ENCODE results near the gene HSD17B4.
"Not testable (repeated sequence)": the region's sequence is repeated elsewhere in the genome, so short reads cannot be mapped to it uniquely, and the experiment has no call there.

HSD17B4 gene

DNA sequence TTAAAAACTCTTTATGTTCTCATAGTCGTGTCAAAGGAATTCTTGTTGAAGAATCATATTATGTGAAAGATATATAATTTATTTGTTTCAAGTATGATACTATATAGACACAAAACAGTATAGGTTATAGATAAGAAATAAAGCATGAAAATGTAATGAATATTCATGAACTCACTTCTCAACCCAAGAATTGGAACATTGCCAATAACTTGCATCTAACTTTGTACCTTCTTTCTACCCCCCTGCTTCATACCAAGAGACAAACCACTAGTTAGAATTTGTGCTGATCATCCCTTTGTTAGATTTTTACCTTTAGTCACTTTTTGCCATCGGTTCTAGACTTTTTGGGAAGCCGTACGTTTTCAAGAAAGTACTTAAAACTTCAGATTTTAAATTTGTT, 32.6 kb downstream of the HSD17B4 start:
- no peak for DNase-seq

DNA sequence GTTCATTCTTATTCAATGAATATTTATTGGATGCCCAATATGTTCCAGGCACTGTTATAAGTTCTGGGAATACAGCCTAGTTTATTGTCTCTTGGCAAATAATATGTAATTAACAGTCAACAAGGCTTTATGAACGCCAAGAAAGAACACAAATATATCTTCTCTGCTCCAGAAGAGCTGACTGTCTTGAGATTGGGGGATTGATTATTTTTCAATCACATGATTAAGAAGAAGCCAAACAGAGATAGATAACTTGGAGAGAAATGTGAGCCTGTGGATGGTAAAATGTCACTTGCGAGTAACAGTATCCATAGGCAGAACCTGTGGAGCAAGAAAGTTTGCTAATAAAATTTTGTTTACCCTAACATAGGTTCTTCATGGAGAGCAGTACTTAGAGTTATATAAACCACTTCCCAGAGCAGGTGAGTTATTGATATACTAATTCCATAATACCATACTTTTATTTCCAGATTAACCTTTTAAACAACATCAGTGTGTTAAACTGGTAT, 49.4 kb downstream of the HSD17B4 start:
- DNase-seq: no peak

DNA sequence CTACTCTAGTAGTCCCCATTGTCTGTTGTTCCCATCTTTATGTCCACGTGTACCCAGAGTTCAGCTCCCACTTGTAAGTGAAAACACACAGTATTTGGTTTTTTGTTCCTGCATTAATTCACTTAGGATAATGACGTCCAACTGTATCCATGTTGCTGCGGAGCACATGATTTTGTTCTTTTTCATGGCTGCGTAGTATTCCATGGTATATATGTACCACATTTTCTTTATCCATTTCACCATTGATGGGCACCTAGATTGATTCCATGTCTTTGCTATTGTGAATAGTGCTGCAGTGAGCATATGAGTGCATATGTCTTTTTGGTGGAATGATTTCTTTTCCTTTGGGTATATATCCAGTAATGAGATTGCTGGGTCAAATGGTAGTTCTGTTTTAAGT, 51.6 kb downstream of the HSD17B4 start:
- not testable (repeated sequence) for DNase-seq

DNA sequence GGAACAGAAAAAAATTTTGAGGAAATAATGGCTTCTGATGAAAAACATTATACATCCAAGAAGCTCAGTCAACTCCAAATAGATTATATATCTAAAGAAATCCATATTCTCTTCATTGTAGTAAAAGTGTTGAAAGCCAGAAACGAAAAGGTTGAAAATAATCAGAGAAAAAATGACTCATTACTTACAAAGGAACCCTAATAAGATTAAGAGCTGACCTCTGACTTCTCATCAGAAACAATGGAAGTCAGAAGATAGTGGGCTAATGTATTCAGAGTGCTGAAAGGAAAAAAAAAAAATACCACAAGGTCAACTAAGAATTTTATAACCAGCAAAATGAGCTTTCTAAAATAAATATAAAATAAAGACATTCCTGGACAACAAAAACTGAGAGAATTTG, 60.0 kb downstream of the HSD17B4 start:
- no peak for DNase-seq

DNA sequence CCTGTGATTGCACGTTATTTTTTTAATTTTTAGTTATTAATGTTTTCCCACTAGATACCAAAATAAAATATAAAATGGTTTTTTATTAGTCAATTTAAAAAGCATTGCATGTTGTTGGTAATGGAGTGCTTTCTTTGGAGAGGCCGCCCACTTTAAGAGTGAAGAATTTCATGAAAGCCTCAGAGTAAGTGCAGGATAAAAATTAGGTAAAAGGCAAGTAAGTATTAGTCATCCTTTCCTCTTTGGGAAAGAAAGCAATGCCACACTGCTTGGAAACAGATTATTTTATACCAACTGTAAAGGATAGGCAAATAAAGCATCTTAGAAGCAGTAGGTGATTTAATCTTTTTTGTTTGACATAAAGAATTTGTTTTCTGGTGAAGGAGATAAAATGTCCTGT, 62.9 kb downstream of the HSD17B4 start:
- no peak for DNase-seq

DNA sequence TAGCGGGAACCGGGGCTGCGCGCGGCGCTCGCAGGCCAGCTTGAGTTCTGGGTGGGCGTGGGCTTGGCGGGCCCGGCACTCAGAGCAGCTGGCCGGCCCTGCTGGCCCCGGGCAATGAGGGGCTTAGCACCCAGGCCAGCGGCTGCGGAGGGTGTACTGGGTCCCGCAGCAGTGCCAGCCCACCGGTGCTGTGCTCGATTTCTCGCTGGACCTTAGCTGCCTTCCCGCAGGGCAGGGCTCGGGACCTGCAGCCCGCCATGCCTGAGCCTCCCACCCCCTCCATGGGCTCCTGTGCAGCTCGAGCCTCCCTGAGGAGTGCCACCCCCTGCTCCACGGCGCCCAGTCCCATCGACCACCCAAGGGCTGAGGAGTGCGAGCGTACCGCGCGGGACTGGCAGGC, 64.8 kb downstream of the HSD17B4 start:
- not testable (repeated sequence) for DNase-seq

DNA sequence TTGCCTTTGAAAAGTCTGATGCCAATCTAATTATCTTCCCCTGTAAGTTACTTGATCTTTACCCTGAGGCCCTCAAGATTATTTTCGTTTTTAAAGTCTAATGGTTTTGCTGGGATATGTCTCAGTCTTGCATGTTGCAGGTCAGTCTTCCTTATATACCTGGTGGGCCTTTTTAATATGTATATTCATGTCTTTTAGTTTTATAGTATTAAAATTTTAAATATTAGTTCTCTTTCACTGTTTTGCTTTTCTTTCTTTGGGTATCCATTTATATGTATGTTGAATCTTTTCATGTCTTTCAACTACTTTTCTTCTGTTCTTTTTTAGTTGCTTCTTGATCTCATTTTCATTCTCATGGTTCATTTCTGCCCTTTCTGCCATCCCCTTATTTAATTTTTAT, 68.9 kb downstream of the HSD17B4 start:
- DNase-seq: no peak

DNA sequence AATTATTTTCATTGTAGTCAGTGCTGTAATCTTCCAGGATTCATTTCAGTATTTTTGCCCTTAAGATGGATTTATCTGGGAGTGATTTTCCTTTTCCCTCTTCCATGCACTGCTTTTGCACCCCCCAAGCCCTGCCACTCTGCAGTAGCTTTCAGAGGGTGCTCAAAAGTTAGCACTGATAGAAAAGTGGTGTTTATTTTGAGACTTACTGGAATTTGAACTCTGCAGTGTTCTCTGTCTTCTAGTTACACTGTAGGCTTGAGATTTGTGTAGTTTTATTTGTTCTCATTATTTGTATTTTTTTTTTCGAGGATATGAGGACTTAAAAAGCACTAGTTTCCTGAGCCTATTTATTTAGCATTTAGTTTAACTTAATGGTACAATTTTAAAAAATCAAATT, 70.5 kb downstream of the HSD17B4 start:
- DNase-seq: no peak

DNA sequence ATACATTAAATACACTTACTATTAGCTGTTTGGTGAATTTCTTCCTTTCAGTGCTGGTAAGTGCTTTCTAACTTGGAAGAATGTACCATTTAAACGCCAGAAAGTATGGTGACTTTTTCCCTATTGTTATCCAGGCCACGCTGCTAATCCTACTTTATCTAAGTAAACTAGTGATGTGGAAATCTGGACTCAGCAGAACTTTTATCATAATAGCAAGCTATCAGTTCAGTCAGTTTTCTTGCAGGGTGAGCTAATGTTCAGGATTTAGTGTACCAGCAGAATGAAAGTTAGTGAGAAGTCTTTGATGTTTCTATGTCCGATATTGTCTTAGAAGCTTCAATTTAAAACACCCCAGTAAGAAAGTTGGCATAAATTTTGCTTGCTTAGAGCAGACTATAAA, 72.2 kb downstream of the HSD17B4 start:
- DNase-seq: no peak

DNA sequence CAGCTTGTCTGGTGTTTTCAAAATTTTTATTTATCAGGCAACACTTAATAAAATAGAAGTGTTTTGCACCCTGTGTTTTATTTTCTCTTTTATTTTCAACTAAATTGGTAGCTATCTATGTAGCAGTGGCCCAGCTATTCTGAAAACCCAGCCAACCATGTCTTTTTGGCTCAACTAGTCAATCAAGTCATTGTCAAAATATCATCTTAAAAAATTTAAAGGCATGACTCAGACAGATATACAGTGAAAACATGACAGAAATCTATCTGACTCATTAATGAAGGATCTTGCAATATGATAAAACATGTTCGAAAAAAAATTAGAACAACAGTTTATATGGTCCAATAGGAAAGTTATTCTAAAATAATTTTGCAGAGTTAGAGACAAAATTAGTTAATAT, 75.1 kb downstream of the HSD17B4 start:
- no peak for DNase-seq

DNA sequence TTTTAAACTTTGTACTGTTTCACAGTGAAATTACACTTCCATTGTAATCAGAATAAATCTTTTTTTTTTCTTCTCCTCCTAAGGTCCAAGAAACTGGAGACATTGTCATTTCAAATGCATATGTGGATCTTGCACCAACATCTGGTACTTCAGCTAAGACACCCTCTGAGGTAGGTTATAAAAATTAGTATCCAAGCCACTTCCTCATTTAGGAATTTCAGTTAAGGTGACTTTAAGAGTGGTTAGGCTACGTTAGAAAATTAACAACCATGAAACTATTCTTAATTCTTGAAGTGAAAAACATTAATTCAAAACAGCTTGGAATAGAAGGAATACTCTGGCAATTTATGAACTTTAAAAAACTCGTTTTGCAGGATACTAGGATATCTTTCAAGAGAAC, 77.5 kb downstream of the HSD17B4 start:
- DNase-seq: no peak

DNA sequence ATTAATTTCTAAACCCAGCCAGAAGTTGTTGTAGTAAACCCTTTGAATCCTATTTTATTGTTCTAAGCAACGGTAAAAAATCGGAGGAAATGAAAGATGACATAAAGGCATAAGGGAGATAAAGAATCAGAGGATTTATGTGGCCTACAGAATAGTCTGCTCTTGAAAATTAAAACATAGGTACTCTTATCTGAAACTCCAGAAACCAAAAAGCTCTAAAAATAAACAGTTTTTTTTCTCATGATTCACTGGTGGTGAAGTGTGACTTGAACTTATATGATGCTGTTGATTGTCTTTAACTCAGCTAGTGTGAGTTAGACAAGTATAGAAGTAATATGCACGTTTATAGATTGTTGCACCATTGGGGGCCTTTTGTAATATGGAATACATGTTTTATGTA, 80.3 kb downstream of the HSD17B4 start:
- no peak for DNase-seq

DNA sequence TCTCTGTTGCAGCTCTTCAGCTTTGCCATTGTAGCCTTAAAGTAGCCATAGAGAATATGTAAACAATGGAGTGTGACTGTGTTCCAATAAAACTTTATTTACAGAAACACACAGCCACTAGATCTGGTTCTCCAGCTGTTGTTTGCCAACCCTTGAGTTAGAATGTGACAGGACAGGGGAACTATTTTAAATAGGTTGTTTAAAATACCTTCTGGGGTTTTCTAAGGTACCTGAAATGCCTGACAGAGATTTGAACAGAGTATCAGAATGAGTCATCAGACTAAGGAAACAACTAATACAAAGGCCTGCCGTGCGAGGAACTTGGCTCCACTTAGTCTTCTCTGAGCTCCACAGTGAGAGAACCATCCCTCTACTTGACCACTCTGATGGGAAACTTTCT, 85.4 kb downstream of the HSD17B4 start:
- no peak for DNase-seq

DNA sequence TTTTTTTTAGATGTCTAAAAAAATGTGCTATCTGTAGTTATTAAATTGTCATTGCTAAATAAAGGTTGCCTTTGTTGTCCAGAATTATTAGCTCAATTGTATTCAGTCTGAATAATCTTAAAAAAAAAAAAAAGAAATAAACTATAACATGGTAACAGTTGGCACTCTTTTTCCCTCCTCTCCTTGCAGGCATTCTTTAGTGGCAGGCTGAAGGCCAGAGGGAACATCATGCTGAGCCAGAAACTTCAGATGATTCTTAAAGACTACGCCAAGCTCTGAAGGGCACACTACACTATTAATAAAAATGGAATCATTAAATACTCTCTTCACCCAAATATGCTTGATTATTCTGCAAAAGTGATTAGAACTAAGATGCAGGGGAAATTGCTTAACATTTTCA, 89.4 kb downstream of the HSD17B4 start:
- DNase-seq: no peak

DNA sequence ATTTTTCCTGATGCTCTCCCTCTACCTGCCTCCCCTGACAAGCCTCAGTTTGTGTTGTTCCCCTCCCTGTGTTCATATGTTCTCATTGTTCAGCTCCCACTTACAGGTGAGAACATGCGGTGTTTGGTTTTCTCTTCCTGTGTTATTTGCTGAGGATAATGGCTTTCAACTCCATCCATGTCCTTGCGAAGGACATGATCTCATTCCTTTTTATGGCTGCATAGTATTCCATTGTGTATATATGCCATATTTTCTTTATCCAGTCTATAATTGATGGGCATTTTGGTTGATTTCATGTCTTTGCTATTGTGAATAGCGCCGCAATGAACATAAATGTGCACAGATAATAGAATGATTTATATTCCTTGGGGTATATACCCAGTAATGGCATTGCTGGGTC, 99.5 kb downstream of the HSD17B4 start:
- DNase-seq: no peak

DNA sequence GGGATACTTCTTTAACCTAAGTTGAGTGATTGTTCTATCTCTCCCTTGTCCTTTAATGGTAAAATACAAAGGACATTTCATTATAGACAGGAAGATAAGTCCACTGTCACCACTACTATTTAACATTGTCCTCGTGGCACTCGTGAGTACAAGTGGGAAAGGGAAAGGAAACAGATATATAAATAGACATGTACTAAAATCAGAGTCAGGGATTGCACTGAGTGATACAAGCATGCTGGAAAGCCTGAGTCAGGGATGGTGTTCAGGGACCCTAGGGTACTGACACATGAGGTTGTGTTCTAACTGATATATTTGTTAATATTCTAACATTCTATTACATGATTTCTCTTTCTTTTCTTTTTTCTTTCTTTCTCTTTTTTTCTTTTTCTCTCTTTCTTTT, 102.3 kb downstream of the HSD17B4 start:
- no peak for DNase-seq

DNA sequence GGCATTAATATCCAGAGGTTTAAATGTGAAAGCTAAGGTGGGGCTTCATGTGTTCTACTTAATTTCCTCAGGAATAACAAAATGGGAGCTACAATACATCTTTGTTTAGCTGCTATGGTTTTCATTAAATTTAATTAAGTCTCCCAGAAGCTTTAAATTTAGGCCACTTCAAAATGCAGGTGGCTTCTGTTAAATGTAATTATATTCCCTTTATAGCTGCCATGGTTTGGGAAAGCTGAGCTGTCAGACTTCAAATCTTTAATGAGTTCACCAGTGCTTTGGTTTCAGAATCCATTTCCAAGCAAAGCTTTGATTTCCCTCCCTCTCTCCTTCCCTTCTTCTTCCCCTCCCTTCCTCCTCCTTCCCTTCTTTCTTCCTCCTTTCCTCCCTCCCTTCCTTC, 118.6 kb downstream of the HSD17B4 start:
- DNase-seq: no peak

DNA sequence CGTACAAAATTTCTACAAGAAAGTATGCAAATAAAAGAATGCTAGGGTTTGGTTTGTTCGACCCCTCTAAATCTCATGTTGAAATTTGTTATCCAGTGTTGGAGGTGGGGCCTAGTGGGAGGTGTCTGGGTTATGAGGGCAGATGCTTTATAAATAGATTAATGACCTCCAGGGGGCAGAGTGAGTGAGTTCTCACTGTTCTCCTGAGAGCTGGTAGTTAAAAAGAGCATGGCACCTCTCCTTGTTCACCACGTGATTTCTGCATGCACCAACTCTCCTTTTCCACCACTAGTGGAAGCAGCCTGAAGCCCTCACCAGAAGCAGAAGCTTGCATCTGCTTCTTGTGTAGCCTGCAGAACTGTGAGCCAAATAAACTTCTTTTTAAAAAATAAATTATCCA, 126.6 kb downstream of the HSD17B4 start:
- peak; percentile 2 to 21 for DNase-seq

DNA sequence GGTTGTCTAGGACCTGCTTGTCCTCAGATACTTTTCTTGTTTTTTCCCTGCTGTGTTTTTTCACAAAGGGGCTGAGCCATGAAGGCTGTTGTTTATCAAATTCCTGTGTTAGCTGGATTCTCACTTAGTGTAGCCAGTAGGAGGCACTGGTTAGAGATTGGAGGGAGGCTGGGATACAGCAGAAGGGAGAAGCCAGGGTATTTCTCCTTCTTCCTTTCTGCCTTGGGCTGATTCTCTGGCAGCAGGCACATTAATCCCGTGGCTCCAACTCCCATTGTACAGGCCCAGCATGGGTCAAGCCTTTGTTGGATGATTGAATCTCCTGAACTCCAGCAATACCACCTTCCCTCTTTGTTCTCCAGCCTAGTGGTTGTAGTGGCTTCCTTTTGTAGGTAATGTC, 130.7 kb downstream of the HSD17B4 start:
- no peak for DNase-seq

DNA sequence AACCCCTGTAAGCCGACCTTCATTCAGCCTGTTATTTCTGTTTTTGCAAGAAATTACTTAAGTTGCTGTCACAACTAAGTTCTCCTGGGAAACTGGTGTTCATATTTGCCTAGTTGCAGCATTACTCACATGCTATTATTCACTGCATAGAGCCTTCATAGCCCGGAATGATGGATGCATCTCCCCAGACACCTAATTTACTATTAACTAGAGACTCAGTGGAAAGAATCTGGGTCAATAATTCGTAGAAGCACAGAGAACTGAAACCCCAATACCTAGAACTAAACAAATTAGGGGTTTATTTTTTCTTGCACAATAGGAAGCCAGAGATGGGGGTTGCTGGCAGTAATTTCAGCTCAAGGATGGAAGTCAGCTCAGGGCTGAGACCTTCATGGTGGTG, 131.4 kb downstream of the HSD17B4 start:
- no peak for DNase-seq

All from NCI-H2081 (cell line).